Smooth muscle cell (in vitro differentiated cells): ENCODE results near the gene CCL4L2. TPM values are rescaled to one million over a fixed set of nuclear protein-coding genes. Genes with fewer than 3 reads are reported as not detected.
"Not testable (repeated sequence)": the region's sequence is repeated elsewhere in the genome, so short reads cannot be mapped to it uniquely, and the experiment has no call there.

Experiments used
- DNase-seq: peaks from one replicate; lab custom pipeline; 2025; ENCODE audit not compliant: unreplicated experiment; lab: John Stamatoyannopoulos, UW
- H2AFZ ChIP-seq: fragments of 200-600 bp; sonication (generic); 2 replicates; pipeline ENCODE4 v1.6.0; 2016; ENCODE audit warnings: antibody characterized with exemption, low read depth, mild to moderate bottlenecking
- H3F3A ChIP-seq: fragments of 200-600 bp; sonication (generic); 2 replicates; pipeline ENCODE4 v1.6.0; 2017; ENCODE audit warnings: antibody characterized with exemption, low read depth
- H3K27ac ChIP-seq: fragments of 200-600 bp; sonication (generic); 2 replicates; pipeline ENCODE4 v1.5.1; 2016; ENCODE audit warnings: low read depth, mild to moderate bottlenecking
- H3K27me3 ChIP-seq: fragments of 200-600 bp; sonication (generic); 2 replicates; pipeline ENCODE4 v1.6.1; 2016; ENCODE audit warnings: low read depth, mild to moderate bottlenecking
- H3K36me3 ChIP-seq: fragments of 200-600 bp; sonication (generic); 2 replicates; pipeline ENCODE4 v1.5.1; 2016; ENCODE audit warnings: low read depth
- H3K4me1 ChIP-seq: fragments of 200-600 bp; sonication (generic); 2 replicates; pipeline ENCODE4 v1.5.1; 2016; ENCODE audit warnings: low read depth
- H3K4me2 ChIP-seq: fragments of 200-600 bp; sonication (generic); 2 replicates; pipeline ENCODE4 v1.6.0; 2016; ENCODE audit warnings: mild to moderate bottlenecking
- H3K4me3 ChIP-seq: fragments of 200-600 bp; sonication (generic); 2 replicates; pipeline ENCODE4 v1.5.1; 2016; ENCODE audit warnings: mild to moderate bottlenecking
- H3K79me2 ChIP-seq: fragments of 200-600 bp; sonication (generic); 2 replicates; pipeline ENCODE4 v1.6.0; 2016; ENCODE audit warnings: low read depth, mild to moderate bottlenecking
- H3K9ac ChIP-seq: fragments of 200-600 bp; sonication (generic); 2 replicates; pipeline ENCODE4 v1.6.0; 2016; ENCODE audit warnings: low read depth
- H3K9me3 ChIP-seq: fragments of 200-600 bp; sonication (generic); replicated peaks from 2 replicates; pipeline ENCODE4 v1.5.1; 2016; ENCODE audit warnings: low read depth
- H4K20me1 ChIP-seq: fragments of 200-600 bp; sonication (generic); 2 replicates; pipeline ENCODE4 v1.6.0; 2016; ENCODE audit warnings: low read depth
- WGBS: methylation state at CpG from one replicate; pipeline ENCODE4 v1.1.7; 2016; ENCODE audit warnings: low lambda C conversion rate; 5-methylcytosine and 5-hydroxymethylcytosine counted together
- polyA plus RNA-seq: library from polyadenylated mRNA; unstranded; fragments of >200 nt; fragmentation: Nextera tagmentation; extraction: Ambion mirVana; gene quantifications from 2 replicates; pipeline ENCODE4 v1.2.1, GENCODE V29; 2016
- total RNA-seq: library from RNA; depleted of rRNA; stranded (reverse); fragments of >200 nt; gene quantifications from 2 replicates; pipeline ENCODE4 v1.2.3, GENCODE V29; 2014
- TF ChIP-seq, protein P1 (sequence below): fragments of 200-600 bp; sonication (generic); IDR thresholded peaks from 2 replicates; pipeline ENCODE4 v1.5.1; 2017; ENCODE audit warnings: borderline replicate concordance, mild to moderate bottlenecking, antibody characterized with exemption; ENCODE audit not compliant: insufficient read depth, poor library complexity, severe bottlenecking

CCL4L2 gene
- total and polyA plus RNA-seq, 2 experiments from 2014 or later: not detected

DNA sequence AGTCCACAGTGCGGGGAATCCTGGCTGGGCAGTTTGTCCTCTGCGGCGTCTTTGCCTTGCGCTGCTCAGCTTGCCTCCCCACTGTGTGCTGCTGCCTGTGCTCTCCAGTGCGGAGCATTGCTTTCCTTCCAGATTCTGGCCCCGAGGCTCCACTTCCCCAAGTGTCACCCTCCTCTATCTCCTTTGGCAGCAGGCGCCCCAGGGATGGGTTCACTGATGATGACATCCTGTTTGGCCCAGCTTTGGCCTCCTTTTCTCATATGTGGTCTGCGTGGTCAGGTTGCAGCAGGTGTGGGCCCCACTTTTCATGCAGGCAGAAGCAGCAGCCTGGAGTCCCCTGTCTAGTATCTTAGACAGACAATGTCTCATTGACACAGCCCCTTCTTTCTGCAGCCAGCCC, 9.4 kb upstream of the CCL4L2 start:
- not testable (repeated sequence) for H3K4me2 ChIP-seq, H3F3A ChIP-seq, DNase-seq, H3K36me3 ChIP-seq, H3K79me2 ChIP-seq, H3K4me1 ChIP-seq, H3K9ac ChIP-seq, H3K27ac ChIP-seq, H2AFZ ChIP-seq, H3K27me3 ChIP-seq, H4K20me1 ChIP-seq, H3K9me3 ChIP-seq, H3K4me3 ChIP-seq
- 93% methylated on average over 8 of the region's 8 CpGs for WGBS

DNA sequence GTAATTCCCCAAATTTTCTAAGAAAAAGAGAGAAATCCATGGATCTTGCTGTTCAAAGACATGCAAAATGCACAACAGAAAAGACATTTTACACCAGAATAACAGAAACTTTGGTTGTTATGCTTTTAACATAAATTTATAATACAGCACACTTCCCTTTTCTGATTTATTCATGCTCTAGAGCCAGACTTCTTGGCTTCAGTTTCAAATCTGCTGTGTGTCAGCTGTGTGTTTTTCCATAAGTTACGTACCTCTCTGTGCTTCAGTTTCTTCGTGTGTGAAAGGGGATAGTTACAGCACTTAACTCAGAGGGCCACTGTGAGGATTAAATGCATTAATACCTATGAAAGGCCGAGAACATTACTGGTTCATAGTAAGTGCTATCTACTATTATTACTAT, 7.5 kb upstream of the CCL4L2 start:
- no peak for DNase-seq
- no peaks in the 10 kb centered on the region for H3F3A ChIP-seq
- no peaks in the 10 kb centered on the region for H3K4me1 ChIP-seq
- H3K4me3 ChIP-seq: no peak overlapping the region
- 89% methylated on average over 3 of the region's 3 CpGs for WGBS
- peaks cover 7% of the 10 kb centered on the region for H3K27me3 ChIP-seq
- no peaks in the 10 kb centered on the region for H4K20me1 ChIP-seq
- H3K9ac ChIP-seq: no peak overlapping the region
- H3K36me3 ChIP-seq: no peaks in the 10 kb centered on the region
- no peak overlapping the region for H3K27ac ChIP-seq
- no peak overlapping the region for H3K4me2 ChIP-seq
- H3K9me3 ChIP-seq: no peaks in the 10 kb centered on the region
- no peaks in the 10 kb centered on the region for H3K79me2 ChIP-seq
- TF ChIP-seq, protein P1, sequence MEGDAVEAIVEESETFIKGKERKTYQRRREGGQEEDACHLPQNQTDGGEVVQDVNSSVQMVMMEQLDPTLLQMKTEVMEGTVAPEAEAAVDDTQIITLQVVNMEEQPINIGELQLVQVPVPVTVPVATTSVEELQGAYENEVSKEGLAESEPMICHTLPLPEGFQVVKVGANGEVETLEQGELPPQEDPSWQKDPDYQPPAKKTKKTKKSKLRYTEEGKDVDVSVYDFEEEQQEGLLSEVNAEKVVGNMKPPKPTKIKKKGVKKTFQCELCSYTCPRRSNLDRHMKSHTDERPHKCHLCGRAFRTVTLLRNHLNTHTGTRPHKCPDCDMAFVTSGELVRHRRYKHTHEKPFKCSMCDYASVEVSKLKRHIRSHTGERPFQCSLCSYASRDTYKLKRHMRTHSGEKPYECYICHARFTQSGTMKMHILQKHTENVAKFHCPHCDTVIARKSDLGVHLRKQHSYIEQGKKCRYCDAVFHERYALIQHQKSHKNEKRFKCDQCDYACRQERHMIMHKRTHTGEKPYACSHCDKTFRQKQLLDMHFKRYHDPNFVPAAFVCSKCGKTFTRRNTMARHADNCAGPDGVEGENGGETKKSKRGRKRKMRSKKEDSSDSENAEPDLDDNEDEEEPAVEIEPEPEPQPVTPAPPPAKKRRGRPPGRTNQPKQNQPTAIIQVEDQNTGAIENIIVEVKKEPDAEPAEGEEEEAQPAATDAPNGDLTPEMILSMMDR: no peak
- no peak overlapping the region for H2AFZ ChIP-seq

DNA sequence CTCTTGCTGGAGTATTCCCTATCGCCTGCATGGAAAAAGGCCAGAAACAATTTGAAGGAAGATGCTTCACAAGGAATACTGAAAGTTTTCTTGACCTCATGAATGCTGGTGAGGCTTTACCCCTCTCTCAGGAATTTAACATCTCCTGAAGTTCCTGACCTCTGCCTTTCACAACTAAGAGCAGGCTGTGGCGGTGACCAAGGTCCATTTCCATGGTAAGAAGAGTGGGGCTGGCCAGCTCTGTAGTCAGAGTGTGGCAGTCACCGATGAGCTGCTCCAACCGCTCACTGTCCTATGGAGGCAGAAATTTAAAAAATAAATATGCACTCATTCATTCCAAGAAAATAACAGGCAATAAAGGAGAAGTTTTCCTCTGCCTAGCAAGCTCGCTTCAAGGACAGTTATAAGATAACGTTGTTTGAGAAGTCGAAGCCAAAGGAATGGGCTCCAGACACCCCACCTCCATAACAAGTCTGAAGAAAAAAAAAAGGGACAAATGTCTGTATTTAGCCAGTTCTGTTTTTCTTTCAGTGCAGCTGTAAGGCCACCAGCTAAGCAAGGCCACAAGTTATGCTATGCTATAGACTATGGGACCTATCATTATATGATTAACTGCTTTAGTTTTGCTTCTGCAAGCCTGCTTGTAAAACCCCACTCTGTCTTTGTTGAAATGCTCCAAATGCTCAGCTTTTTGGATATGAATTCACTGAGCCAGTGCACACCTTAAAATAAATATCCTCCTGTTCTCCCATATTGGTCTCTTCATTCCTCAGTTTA, 6.0 kb upstream of the CCL4L2 start:
- H4K20me1 ChIP-seq: no peaks in the 10 kb centered on the region
- WGBS: 95% methylated on average over 7 of the region's 7 CpGs
- H3K4me1 ChIP-seq: no peaks in the 10 kb centered on the region
- no peaks in the 10 kb centered on the region for H3K79me2 ChIP-seq
- TF ChIP-seq, protein P1: no peak
- no peaks in the 10 kb centered on the region for H3K36me3 ChIP-seq
- DNase-seq: no peak
- no peaks in the 10 kb centered on the region for H3F3A ChIP-seq
- no peak overlapping the region for H3K4me2 ChIP-seq
- H3K9me3 ChIP-seq: no peaks in the 10 kb centered on the region
- H3K27ac ChIP-seq: no peak overlapping the region
- H3K4me3 ChIP-seq: no peak overlapping the region
- H3K9ac ChIP-seq: no peak overlapping the region
- H2AFZ ChIP-seq: no peak overlapping the region
- peaks cover 13% of the 10 kb centered on the region for H3K27me3 ChIP-seq

DNA sequence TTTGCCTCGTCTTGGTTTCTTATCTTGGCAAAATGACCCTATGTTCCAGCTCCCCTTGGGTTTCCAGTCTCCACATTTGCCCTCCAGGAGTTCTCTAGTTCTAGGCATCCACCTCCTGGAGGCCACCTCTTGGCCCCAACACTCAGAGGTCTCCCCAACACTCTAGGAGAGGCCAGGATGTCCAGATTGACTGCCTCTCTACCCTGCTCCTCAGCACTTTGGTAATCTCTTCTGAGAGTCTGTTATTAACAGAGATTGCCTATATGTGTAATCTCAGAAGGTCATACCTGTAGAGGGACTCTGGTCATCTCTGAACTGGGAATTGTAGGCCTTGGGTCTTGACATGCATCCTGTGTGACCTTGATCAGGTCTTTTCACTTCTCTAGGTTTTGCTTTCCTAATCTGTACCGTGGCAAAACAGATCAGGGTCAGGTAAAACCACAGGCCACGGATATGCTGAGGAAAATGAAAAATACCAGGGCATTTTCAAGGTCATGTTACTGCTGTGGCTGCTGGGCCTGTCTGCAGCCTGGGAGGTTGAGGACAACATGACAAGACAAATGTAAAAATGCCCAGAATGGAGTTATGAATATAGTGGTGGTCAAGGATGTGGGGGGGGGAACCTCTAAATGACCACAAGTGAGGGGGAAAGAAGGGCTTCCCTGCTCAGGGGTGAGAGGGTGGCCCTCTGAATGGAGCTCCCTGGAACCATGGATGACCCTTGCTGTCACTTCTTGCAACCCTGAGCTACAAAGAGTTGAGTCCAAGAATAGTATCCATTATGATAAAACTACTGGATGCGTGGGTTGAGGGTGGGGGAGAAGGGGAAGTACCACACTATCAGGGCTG, 5.0 kb upstream of the CCL4L2 start:
- Histone ChIP-seq H2AFZ (no peak overlapping the region), H3K9me3 (no peaks in the 10 kb centered on the region), H3K27me3 (peaks cover 17% of the 10 kb centered on the region), H3K79me2 (no peaks in the 10 kb centered on the region), H3K4me2 (no peak overlapping the region), H3K36me3 (no peaks in the 10 kb centered on the region), H3K4me3 (no peak overlapping the region), H3K4me1 (no peaks in the 10 kb centered on the region), H3F3A (no peaks in the 10 kb centered on the region), H4K20me1 (no peaks in the 10 kb centered on the region), H3K9ac (no peak overlapping the region), H3K27ac (no peak overlapping the region)
- DNase-seq: no peak
- TF ChIP-seq, protein P1: no peak
- WGBS: 91% methylated on average over 4 of the region's 4 CpGs

DNA sequence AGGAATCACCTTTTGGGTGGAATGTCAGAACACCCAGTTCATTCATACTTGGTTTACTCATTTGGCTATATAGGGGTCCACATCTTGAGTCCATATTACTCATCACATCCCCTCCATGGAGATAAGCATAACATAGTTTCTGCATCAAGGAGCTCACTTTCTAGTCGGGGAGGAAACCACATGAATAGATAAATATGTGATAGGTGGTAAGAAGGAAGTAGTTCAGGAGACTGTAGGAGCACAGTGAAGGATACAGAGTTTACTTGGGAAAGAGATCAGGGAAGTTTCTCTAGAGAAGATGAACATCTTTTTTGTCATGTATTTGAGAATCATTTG, 4.4 kb upstream of the CCL4L2 start:
- not testable (repeated sequence) for H4K20me1 ChIP-seq, H3K27ac ChIP-seq, H3K9me3 ChIP-seq, DNase-seq, H2AFZ ChIP-seq, H3K9ac ChIP-seq, H3K79me2 ChIP-seq, H3K4me1 ChIP-seq, H3F3A ChIP-seq, H3K36me3 ChIP-seq, H3K4me3 ChIP-seq, H3K4me2 ChIP-seq
- H3K27me3 ChIP-seq: peaks cover 17% of the 10 kb centered on the region
- WGBS: 60% methylated on average over 1 of the region's 1 CpG

DNA sequence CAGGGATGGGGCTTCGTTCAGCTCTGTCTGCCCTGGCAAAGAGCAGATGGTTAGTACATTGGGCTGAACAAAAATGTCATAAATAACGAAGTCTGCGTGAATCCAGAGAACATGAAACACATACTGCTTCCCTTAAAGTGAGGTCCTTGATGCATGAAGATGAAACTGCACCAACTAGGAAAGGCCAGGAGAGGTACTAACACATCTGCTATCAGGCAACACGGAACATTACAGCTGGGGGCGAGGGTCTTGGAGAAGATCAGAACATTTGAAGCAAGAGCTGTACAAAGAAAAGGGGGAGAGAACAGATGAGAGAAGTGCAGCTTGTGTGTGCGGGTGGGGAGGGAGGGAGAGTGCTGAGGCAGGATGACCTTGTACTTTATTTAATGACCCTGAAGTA, 3.5 kb upstream of the CCL4L2 start:
- WGBS: 77% methylated on average over 6 of the region's 6 CpGs

More for the DNA sequence above, 3.5 kb upstream of the CCL4L2 start:
- not testable (repeated sequence) for H3K4me2 ChIP-seq, H3K79me2 ChIP-seq, H3F3A ChIP-seq, H4K20me1 ChIP-seq, H3K36me3 ChIP-seq, H3K9ac ChIP-seq, H3K9me3 ChIP-seq, DNase-seq, H3K4me1 ChIP-seq, H3K4me3 ChIP-seq, H3K27ac ChIP-seq, H2AFZ ChIP-seq
- H3K27me3 ChIP-seq: peaks cover 25% of the 10 kb centered on the region
